HEK293 (cell line): ENCODE data around the gene DCAF7.

Source experiments
- CTCF ChIA-PET: fragments of 350-600 bp; formaldehyde crosslinking; extraction: SDS; loops from one replicate; lab custom pipeline; 2021; ENCODE audit warnings: antibody characterized with exemption; lab: Yijun Ruan, JAX
- POLR2A ChIA-PET: fragments of 300-600 bp; formaldehyde crosslinking; extraction: SDS; loops from one replicate; lab custom pipeline; 2020; ENCODE audit warnings: antibody characterized with exemption, inconsistent platforms; lab: Yijun Ruan, JAX
- H3K27ac ChIP-seq: fragments of 200-500 bp; sonication (Bioruptor generic); 2 replicates; pipeline ENCODE4 v1.5.1; 2014; ENCODE audit warnings: low read depth, low read length, control low read depth, inconsistent platforms; ENCODE audit errors: extremely low read depth
- H3K36me3 ChIP-seq, 2 experiments: fragments of 200-500 bp in 1 of 2; sonication (Bioruptor generic) in 1 of 2; 1 replicate in 1 of 2; 2 replicates in 1 of 2; pipeline ENCODE4 v1.5.1; 2014 to 2017; ENCODE audit warnings: inconsistent platforms in 2 of 2, low read length in 2 of 2; ENCODE audit not compliant: control insufficient read depth in 2 of 2, insufficient read depth in 1 of 2
- H3K4me1 ChIP-seq: fragments of 200-500 bp; sonication (Bioruptor generic); 2 replicates; pipeline ENCODE4 v1.5.1; 2014; ENCODE audit warnings: mild to moderate bottlenecking, low read length, inconsistent platforms; ENCODE audit not compliant: control insufficient read depth, insufficient read depth
- H3K4me3 ChIP-seq: 2 replicates; pipeline ENCODE4 v1.5.1; 2011; ENCODE audit warnings: low read depth, mild to moderate bottlenecking, control low read depth, low read length, moderate library complexity
- H3K9me3 ChIP-seq: fragments of 200-500 bp; sonication (Bioruptor generic); 2 replicates; pipeline ENCODE4 v1.5.1; 2014; ENCODE audit warnings: low read depth, low read length, inconsistent platforms; ENCODE audit not compliant: control insufficient read depth, insufficient read depth
- BCL11A ChIP-seq: fragments of 450-650 bp; formaldehyde crosslinking; IDR thresholded peaks from 2 replicates; pipeline ENCODE4 v1.5.1; 2016; ENCODE audit warnings: low read depth, missing biosample characterization, missing genetic modification characterization
- GLIS1 ChIP-seq: fragments of 450-650 bp; formaldehyde crosslinking; IDR thresholded peaks from 2 replicates; pipeline ENCODE4 v1.5.1; 2016; ENCODE audit warnings: missing biosample characterization, missing genetic modification characterization
- KLF7 ChIP-seq: fragments of 450-650 bp; formaldehyde crosslinking; IDR thresholded peaks from 2 replicates; pipeline ENCODE4 v1.5.1; 2016; ENCODE audit warnings: missing biosample characterization, missing genetic modification characterization, borderline replicate concordance
- OVOL3 ChIP-seq: fragments of 450-650 bp; formaldehyde crosslinking; IDR thresholded peaks from 2 replicates; pipeline ENCODE4 v1.5.1; 2016; ENCODE audit warnings: missing biosample characterization, missing genetic modification characterization
- TSHZ1 ChIP-seq: fragments of 450-650 bp; formaldehyde crosslinking; IDR thresholded peaks from 2 replicates; pipeline ENCODE4 v1.5.1; 2016; ENCODE audit warnings: missing biosample characterization, missing genetic modification characterization, borderline replicate concordance
- YY1 ChIP-seq: fragments of 450-650 bp; formaldehyde crosslinking; IDR thresholded peaks from 2 replicates; pipeline ENCODE4 v1.5.1; 2018; ENCODE audit warnings: missing biosample characterization, missing genetic modification characterization
- ZBTB21 ChIP-seq: fragments of 450-650 bp; formaldehyde crosslinking; IDR thresholded peaks from 2 replicates; pipeline ENCODE4 v1.5.1; 2017; ENCODE audit warnings: missing biosample characterization, missing genetic modification characterization
- ZNF121 ChIP-seq: fragments of 450-650 bp; formaldehyde crosslinking; IDR thresholded peaks from 2 replicates; pipeline ENCODE4 v1.5.1; 2016; ENCODE audit warnings: missing biosample characterization, missing genetic modification characterization
- ZNF24 ChIP-seq: fragments of 450-650 bp; formaldehyde crosslinking; IDR thresholded peaks from 2 replicates; pipeline ENCODE4 v1.5.1; 2016; ENCODE audit warnings: missing biosample characterization, missing genetic modification characterization
- ZNF416 ChIP-seq: fragments of 450-650 bp; formaldehyde crosslinking; IDR thresholded peaks from 2 replicates; pipeline ENCODE4 v1.5.1; 2016; ENCODE audit warnings: missing biosample characterization, missing genetic modification characterization
- ZNF629 ChIP-seq: fragments of 450-650 bp; formaldehyde crosslinking; IDR thresholded peaks from 2 replicates; pipeline ENCODE4 v1.5.1; 2017; ENCODE audit warnings: missing biosample characterization, missing genetic modification characterization
- ZNF777 ChIP-seq: fragments of 450-650 bp; formaldehyde crosslinking; IDR thresholded peaks from 2 replicates; pipeline ENCODE4 v1.5.1; 2017; ENCODE audit warnings: missing biosample characterization, missing genetic modification characterization, borderline replicate concordance
- TF ChIP-seq, protein P1 (sequence below): fragments of 450-650 bp; formaldehyde crosslinking; IDR thresholded peaks from 2 replicates; pipeline ENCODE4 v1.5.1; 2016; ENCODE audit warnings: missing biosample characterization, missing genetic modification characterization
- TF ChIP-seq, protein P2 (sequence below): fragments of 450-650 bp; formaldehyde crosslinking; optimal IDR thresholded peaks from 2 replicates; pipeline ENCODE3; 2016; ENCODE audit warnings: missing biosample characterization, mild to moderate bottlenecking, missing genetic modification characterization
- TF ChIP-seq, protein P3 (sequence below): fragments of 450-650 bp; formaldehyde crosslinking; IDR thresholded peaks from 2 replicates; pipeline ENCODE4 v1.5.1; 2016; ENCODE audit warnings: missing biosample characterization, missing genetic modification characterization
- TF ChIP-seq, protein P4 (sequence below): fragments of 450-650 bp; formaldehyde crosslinking; IDR thresholded peaks from 2 replicates; pipeline ENCODE4 v1.5.1; 2016; ENCODE audit warnings: missing biosample characterization, missing genetic modification characterization
- TF ChIP-seq, protein P5 (sequence below): fragments of 450-650 bp; formaldehyde crosslinking; IDR thresholded peaks from 2 replicates; pipeline ENCODE4 v1.5.1; 2016; ENCODE audit warnings: missing biosample characterization, missing genetic modification characterization
- TF ChIP-seq, protein P6 (sequence below): fragments of 450-650 bp; formaldehyde crosslinking; IDR thresholded peaks from 2 replicates; pipeline ENCODE4 v1.5.1; 2017; ENCODE audit warnings: missing biosample characterization, mild to moderate bottlenecking, missing genetic modification characterization, moderate library complexity

Gene DCAF7

GRCh38 chr17:63549946-63550816, at the start of gene DCAF7:
Gene DCAF7, plus strand, starts transcription at chr17:63550477. Its CDS starts 201 bp downstream, at chr17:63550678.
- CTCF ChIA-PET = interaction anchor here (0.6 to 3.0 kb wide), 10 partner anchors 7 to 677 kb away, joined by 3 to 17 read pairs (median 3); no protein-coding TSS in a partner anchor
- H3K9me3 ChIP-seq = no peaks in the 10 kb centered on the region
- peak within 1 kb of the TSS; percentile 97 for H3K4me3 ChIP-seq
- H3K36me3 ChIP-seq = peaks cover 0 to 5% of the 10 kb centered on the region in 2 experiments; a peak in 1 of 3 replicates
- H3K4me1 ChIP-seq = peaks cover 12% of the 10 kb centered on the region
- peak within 1 kb of the TSS; percentile 96 for H3K27ac ChIP-seq
- POLR2A ChIA-PET = interaction anchor here (0.7 to 3.3 kb wide), 21 partner anchors 10 to 406 kb away, joined by 3 to 24 read pairs (median 5); partner anchors contain the start of genes ACE, CCDC47, DDX42 and KCNH6
- TF ChIP-seq, protein P1, sequence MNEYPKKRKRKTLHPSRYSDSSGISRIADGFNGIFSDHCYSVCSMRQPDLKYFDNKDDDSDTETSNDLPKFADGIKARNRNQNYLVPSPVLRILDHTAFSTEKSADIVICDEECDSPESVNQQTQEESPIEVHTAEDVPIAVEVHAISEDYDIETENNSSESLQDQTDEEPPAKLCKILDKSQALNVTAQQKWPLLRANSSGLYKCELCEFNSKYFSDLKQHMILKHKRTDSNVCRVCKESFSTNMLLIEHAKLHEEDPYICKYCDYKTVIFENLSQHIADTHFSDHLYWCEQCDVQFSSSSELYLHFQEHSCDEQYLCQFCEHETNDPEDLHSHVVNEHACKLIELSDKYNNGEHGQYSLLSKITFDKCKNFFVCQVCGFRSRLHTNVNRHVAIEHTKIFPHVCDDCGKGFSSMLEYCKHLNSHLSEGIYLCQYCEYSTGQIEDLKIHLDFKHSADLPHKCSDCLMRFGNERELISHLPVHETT (tag by site-specific recombination) = peak; percentile 22
- TF ChIP-seq YY1 (tag by site-specific recombination) (peak; percentile 57), ZNF629 (peak; percentile 46; the same call in 1 of the 2 replicates), KLF7 (tag by site-specific recombination) (0 out of 2 replicates have a peak, but pooled peaks have one; percentile 52), OVOL3 (tag by site-specific recombination) (peak; percentile 98), BCL11A (0 out of 2 replicates have a peak, but pooled peaks have one; percentile 30), GLIS1 (tag by site-specific recombination) (peak; percentile 95), ZNF416 (no peak), TSHZ1 (tag by site-specific recombination) (no peak; the same call in 1 of the 2 replicates), ZNF121 (tag by site-specific recombination) (no peak), ZBTB21 (tag by site-specific recombination) (0 out of 2 replicates have a peak, but pooled peaks have one; percentile 16), ZNF777 (tag by site-specific recombination) (peak; percentile 85), ZNF24 (tag by site-specific recombination) (peak; percentile 30; the same call in 1 of the 2 replicates)
- TF ChIP-seq, protein P2, sequence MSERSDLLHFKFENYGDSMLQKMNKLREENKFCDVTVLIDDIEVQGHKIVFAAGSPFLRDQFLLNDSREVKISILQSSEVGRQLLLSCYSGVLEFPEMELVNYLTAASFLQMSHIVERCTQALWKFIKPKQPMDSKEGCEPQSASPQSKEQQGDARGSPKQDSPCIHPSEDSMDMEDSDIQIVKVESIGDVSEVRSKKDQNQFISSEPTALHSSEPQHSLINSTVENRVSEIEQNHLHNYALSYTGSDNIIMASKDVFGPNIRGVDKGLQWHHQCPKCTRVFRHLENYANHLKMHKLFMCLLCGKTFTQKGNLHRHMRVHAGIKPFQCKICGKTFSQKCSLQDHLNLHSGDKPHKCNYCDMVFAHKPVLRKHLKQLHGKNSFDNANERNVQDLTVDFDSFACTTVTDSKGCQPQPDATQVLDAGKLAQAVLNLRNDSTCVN (tag by site-specific recombination) = peak; percentile 53
- TF ChIP-seq, protein P3, sequence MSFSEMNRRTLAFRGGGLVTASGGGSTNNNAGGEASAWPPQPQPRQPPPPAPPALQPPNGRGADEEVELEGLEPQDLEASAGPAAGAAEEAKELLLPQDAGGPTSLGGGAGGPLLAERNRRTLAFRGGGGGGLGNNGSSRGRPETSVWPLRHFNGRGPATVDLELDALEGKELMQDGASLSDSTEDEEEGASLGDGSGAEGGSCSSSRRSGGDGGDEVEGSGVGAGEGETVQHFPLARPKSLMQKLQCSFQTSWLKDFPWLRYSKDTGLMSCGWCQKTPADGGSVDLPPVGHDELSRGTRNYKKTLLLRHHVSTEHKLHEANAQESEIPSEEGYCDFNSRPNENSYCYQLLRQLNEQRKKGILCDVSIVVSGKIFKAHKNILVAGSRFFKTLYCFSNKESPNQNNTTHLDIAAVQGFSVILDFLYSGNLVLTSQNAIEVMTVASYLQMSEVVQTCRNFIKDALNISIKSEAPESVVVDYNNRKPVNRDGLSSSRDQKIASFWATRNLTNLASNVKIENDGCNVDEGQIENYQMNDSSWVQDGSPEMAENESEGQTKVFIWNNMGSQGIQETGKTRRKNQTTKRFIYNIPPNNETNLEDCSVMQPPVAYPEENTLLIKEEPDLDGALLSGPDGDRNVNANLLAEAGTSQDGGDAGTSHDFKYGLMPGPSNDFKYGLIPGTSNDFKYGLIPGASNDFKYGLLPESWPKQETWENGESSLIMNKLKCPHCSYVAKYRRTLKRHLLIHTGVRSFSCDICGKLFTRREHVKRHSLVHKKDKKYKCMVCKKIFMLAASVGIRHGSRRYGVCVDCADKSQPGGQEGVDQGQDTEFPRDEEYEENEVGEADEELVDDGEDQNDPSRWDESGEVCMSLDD (tag by site-specific recombination) = peak; percentile 80
- TF ChIP-seq, protein P4, sequence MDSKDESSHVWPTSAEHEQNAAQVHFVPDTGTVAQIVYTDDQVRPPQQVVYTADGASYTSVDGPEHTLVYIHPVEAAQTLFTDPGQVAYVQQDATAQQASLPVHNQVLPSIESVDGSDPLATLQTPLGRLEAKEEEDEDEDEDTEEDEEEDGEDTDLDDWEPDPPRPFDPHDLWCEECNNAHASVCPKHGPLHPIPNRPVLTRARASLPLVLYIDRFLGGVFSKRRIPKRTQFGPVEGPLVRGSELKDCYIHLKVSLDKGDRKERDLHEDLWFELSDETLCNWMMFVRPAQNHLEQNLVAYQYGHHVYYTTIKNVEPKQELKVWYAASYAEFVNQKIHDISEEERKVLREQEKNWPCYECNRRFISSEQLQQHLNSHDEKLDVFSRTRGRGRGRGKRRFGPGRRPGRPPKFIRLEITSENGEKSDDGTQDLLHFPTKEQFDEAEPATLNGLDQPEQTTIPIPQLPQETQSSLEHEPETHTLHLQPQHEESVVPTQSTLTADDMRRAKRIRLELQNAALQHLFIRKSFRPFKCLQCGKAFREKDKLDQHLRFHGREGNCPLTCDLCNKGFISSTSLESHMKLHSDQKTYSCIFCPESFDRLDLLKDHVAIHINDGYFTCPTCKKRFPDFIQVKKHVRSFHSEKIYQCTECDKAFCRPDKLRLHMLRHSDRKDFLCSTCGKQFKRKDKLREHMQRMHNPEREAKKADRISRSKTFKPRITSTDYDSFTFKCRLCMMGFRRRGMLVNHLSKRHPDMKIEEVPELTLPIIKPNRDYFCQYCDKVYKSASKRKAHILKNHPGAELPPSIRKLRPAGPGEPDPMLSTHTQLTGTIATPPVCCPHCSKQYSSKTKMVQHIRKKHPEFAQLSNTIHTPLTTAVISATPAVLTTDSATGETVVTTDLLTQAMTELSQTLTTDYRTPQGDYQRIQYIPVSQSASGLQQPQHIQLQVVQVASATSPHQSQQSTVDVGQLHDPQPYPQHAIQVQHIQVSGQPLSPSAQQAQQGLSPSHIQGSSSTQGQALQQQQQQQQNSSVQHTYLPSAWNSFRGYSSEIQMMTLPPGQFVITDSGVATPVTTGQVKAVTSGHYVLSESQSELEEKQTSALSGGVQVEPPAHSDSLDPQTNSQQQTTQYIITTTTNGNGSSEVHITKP (tag by site-specific recombination) = peak; percentile 94
- TF ChIP-seq, protein P5, sequence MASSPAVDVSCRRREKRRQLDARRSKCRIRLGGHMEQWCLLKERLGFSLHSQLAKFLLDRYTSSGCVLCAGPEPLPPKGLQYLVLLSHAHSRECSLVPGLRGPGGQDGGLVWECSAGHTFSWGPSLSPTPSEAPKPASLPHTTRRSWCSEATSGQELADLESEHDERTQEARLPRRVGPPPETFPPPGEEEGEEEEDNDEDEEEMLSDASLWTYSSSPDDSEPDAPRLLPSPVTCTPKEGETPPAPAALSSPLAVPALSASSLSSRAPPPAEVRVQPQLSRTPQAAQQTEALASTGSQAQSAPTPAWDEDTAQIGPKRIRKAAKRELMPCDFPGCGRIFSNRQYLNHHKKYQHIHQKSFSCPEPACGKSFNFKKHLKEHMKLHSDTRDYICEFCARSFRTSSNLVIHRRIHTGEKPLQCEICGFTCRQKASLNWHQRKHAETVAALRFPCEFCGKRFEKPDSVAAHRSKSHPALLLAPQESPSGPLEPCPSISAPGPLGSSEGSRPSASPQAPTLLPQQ = peak; percentile 94
- TF ChIP-seq, protein P6, sequence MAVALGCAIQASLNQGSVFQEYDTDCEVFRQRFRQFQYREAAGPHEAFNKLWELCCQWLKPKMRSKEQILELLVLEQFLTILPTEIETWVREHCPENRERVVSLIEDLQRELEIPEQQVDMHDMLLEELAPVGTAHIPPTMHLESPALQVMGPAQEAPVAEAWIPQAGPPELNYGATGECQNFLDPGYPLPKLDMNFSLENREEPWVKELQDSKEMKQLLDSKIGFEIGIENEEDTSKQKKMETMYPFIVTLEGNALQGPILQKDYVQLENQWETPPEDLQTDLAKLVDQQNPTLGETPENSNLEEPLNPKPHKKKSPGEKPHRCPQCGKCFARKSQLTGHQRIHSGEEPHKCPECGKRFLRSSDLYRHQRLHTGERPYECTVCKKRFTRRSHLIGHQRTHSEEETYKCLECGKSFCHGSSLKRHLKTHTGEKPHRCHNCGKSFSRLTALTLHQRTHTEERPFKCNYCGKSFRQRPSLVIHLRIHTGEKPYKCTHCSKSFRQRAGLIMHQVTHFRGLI (tag by site-specific recombination) = peak; percentile 64
